H1 (cell line): ENCODE results near the gene IYD. TPM values are rescaled to one million over a fixed set of nuclear protein-coding genes. Genes with fewer than 3 reads are reported as not detected.

Source experiments
- RAD21 ChIP-seq, 2 experiments: IDR thresholded peaks in 1 of 2; conservative IDR thresholded peaks in 1 of 2; 2 replicates each; pipeline ENCODE4 v1.6.1; 2011; ENCODE audit warnings: low read depth in 2 of 2, low read length in 2 of 2, improper control_type of control experiment in 1 of 2, inconsistent platforms in 1 of 2, mild to moderate bottlenecking in 1 of 2, moderate library complexity in 1 of 2
- USF2 ChIP-seq: IDR thresholded peaks from 2 replicates; pipeline ENCODE4 v1.6.1; 2011; ENCODE audit warnings: low read length, improper control_type of control experiment
- polyA plus RNA-seq, 7 experiments: library from polyadenylated mRNA; depleted of rRNA in 3 of 7; stranded (reverse) in 5 of 7; unstranded in 2 of 7; fragments of >200 nt in 5 of 7; fragments of 200-250 nt in 2 of 7; gene quantifications; 1 replicate in 5 of 7; 2 replicates in 1 of 7; 4 replicates in 1 of 7; pipeline versions ENCODE4 v1.2.1 to v1.2.3, GENCODE V29; 2011 to 2013; ENCODE audit warnings: missing spikeins in 2 of 7, mixed read lengths in 2 of 7
- total RNA-seq: library from RNA; stranded (reverse); fragmentation: NEBNext Ultra II Directional; extraction: Animal tissue kit (Norgen Biotek cat#: 25700); gene quantifications from 2 replicates; pipeline ENCODE4 v1.2.1, GENCODE V29; 2021

The IYD gene
- total and polyA plus RNA-seq, 2 of the 8 experiments (the other 6 are each of a cell fraction or from before 2014, with no cell fraction given) = not detected

DNA sequence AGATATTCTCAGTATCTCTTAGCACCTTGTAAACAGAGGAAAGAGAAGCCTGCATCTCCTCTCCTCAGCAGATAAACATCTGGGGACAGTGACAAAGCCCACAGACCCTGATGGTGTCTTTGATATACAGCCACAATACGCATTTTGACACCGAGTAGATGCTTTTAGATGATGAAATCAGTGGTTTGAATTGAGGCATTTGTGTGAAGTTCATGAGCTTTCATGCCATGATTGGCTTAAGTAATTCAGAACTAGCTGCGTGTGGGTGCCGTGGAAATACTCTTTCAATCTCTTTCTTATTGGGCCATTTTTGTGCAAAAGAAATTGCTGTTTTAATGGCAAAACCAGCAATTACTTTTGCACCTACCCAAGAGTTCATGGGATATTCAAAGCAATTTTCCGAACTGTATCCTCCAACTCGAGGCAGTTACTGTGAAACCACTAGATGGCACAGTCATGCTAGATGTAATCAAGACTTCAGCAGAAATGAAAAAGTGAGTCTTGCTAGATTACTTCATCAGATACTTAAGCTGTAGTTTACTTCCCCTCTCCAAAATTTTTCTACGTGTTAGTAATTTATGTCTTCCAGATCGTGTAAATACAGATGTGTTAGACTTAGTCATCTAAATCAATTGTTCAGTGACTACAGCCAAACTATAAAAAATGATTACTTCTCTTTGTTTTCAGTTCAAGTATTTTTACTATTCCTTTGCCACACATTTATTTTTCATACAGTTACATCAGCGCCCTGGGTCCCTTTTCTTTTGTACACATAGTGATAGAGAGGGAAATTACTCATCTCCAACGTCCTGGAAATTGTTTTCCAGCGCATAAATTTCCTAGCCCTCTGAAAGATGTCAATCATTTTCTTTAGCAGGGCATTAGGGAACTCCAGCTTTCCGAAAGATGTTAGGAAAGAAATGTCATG is 49.4 kb downstream of the IYD start (continued):
- TF ChIP-seq RAD21 (IDR thresholded peaks at IDR 0.05 in 1 of 2, conservative IDR thresholded peaks at IDR 0.05 in 1 of 2; ENCODE audit: low read depth in 2 of 2, low read length in 2 of 2) (peak; percentile 88 to 92), USF2 (no peak)
